NCI-H2227 treated with DMSO at 0.1 percent for 48 hours (cell line): ENCODE measurements around the gene SHCBP1.
"Not testable (repeated sequence)": the region's sequence is repeated elsewhere in the genome, so short reads cannot be mapped to it uniquely, and the experiment has no call there.

Experiments used
- DNase-seq: peaks from one replicate; lab custom pipeline; 2025; lab: John Stamatoyannopoulos, UW

Gene SHCBP1, protein sequence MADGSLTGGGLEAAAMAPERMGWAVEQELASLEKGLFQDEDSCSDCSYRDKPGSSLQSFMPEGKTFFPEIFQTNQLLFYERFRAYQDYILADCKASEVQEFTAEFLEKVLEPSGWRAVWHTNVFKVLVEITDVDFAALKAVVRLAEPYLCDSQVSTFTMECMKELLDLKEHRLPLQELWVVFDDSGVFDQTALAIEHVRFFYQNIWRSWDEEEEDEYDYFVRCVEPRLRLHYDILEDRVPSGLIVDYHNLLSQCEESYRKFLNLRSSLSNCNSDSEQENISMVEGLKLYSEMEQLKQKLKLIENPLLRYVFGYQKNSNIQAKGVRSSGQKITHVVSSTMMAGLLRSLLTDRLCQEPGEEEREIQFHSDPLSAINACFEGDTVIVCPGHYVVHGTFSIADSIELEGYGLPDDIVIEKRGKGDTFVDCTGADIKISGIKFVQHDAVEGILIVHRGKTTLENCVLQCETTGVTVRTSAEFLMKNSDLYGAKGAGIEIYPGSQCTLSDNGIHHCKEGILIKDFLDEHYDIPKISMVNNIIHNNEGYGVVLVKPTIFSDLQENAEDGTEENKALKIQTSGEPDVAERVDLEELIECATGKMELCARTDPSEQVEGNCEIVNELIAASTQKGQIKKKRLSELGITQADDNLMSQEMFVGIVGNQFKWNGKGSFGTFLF

DNA sequence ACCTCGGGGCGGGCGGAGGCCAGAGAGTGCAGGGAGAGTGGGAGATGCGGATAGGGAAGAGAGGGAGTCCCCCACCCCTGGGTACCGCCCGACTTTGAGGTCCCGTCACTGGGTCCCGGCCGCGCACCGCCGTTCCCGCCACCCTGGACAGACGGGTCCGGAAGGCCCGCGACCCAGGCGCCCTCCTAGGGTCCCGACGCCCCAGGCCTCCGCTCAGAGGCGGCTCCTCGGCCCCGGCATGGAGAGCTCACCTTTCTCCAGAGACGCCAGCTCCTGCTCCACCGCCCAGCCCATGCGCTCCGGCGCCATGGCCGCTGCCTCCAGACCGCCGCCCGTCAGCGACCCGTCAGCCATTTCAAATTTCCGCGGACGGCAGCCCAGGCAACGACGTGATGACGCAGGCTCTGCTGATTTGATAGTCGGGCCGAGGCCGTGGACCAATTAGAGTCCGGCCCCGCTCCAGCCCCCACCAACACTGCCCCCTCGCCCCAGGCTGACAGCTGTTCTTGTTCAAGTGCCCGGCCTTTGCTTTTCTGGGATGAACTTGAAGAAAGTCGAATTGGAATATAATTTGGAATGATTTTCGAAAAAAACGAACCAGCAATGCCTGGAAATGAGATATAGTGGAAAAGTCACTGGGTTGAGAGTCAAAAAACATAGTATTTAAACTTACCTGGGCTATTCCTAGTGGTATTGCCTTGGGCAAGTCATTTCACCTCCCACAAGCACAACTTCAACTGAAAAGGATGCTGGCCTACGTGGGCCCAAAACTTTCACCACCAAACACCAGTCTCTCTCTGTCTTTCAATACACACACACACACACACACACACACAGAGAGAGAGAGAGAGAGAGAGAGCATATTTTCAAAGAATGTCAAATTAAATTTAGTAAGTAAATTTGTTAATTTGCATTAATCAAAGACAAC, at the start of gene SHCBP1:
Gene SHCBP1, minus strand, starts transcription at position 374 of the 928 bp plus-strand sequence. Its CDS starts 20 bp downstream, at position 354.
- DNase-seq = peak; percentile 64

- DNase-seq = no peak
These were observed 40.9 kb upstream of the SHCBP1 start for GRCh38 chr16:46662123-46662522.

GRCh38 chr16:46658925-46659324, 37.7 kb upstream of the SHCBP1 start:
- no peak for DNase-seq

GRCh38 chr16:46651305-46651704, 30.1 kb upstream of the SHCBP1 start:
- DNase-seq = no peak

DNA sequence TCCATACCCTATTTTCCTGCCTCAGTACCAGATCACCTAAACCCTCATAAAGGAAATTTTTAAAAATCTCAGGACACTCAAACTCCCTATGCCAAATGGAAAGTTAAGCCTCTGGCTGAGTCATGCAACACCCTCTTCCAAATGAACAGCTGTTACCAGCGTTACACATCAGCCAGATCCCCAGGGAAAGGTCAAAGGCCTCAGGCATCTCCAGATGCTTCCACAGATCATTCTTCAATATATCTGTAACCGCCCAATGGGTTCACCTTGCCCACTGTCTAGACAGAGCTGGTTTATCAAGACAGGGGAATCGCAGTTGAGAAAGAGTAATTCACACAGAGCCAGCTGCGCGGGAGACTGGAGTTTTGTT, 29.1 kb upstream of the SHCBP1 start:
- DNase-seq = no peak

- no peak for DNase-seq
These were observed 28.5 kb upstream of the SHCBP1 start for GRCh38 chr16:46649588-46650253.

GRCh38 chr16:46648656-46649055, 27.5 kb upstream of the SHCBP1 start:
- no peak for DNase-seq

GRCh38 chr16:46638947-46639925, 18.1 kb upstream of the SHCBP1 start:
- DNase-seq = no peak

DNA sequence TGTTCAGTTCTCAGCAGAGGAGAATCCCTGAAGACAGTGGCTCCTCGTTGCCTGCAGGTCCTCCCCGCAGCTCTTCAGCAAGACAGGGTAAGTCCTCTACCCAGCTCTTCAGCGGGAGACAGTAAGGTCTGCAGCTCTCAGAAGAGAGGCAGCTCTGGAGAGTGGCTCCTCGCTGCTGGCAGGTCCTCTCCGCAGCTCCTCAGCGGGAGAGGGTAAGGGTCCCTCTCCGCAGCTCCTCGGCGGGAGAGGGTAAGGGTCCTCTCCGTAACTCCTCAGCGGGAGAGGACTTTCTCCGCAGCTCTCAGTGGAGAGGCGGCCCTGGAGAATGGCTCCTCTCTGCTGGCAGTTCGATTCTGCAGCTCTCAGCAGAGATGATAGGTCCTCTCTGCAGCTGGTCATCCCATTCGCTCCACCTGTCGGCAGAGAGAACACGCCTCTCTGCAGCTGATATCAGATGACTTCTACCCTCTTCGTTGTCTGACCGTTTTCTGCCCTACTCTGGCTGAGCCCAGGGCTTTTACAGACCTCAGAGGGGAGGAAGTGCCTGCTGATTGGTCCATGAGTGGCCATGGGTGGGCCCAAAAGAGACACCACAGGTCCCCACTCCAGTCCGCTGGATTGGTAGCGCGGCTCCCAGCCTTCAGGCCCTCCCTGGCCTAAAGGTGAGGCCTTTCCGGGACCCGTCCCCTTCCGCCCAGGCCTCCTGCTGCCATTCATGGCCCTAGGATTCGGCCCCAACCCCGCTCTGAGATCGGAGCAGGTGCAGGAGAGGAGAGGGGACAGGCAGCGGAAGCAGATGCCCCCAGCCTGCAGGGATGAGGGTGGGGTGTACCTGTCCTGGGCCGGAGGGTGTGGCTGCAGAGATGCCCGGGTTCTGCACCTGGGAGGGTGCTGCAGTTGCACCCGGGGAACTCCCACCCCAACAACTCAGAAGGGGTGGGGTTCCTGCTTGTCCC, 11.9 kb upstream of the SHCBP1 start:
- DNase-seq = peak; percentile 81

DNA sequence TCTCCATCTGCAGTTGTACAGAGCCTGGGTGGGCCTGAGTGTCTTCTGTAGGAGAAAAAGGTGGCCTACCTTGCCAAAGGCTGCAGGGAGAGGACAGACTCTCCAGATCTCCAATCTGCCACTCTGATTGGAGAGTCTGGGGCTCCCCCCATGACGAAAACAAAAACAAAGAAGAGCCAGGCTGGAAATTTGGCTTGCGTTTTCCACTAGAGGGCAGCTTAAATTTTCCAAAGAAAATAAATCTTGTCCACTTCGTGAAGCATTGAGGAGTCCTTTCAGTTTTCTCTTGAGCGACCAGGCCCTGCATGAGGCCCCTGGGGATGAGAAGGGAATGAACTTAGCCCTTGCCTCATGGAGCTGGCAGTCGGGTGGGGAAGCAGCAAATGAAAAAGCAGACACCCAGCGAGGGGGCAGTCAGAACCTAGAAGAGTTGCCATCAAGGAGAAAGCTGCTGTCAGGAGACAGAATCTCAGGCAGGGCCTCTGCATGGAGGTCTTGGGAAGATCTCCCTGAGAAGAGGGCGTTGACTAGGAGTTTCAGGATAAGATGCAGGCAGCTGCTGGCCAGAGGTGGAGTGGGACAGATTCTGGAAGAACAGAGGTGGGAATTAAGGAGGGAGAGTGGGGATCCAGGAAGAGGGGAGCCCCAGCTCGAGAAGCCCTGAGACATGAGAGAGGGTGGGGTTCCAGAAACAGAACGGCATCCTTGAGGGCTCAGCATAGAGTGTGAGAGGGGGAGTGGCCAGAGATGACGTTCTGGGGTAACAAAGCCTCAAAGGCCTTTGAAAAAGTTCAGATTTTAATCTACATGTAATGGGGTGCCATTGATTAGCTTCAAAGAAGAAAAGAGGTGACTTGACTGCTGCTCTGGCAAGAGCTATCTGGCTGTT, 8.4 kb upstream of the SHCBP1 start:
- peak; percentile 20 for DNase-seq

DNA sequence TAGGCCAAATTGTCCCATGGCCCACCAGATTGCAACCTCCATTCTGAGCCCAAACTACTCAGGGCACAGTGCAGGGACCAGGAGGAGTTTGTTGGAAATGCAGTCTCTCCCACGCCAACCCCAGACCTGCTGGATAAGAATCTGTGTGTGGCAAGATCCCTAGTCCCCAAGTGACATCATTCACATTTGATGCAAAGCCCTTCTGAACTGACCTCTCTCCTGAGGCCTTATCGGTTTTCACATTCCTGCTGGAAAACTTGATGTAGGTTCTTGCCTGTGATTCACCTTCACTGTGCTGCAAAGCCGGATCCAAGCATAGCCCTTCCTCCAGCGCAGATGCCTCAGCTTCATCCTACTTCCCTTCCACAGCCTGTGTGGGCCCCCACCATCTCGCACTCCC, 6.6 kb upstream of the SHCBP1 start:
- DNase-seq = no peak

DNA sequence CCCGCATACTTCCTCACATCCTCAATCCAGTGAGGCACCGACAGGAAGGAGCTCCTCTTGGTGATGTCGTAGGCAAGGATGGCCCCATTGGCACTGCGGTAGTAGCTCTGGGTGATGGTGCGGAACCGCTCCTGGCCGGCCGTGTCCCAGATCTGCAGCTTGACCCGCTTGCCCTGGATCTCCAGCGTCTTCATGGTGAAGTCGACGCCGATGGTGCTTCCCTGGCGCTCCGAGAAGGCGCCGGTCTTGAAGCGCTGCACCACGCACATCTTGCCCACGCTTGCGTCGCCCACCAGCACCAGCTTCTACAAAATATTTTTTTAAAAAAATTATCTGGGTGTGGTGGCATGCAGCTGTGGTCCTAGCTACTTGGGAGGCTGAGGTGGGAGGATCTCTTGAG, 5.5 kb upstream of the SHCBP1 start:
- not testable (repeated sequence) for DNase-seq

GRCh38 chr16:46624862-46625261, 3.7 kb upstream of the SHCBP1 start:
- DNase-seq = not testable (repeated sequence)

DNA sequence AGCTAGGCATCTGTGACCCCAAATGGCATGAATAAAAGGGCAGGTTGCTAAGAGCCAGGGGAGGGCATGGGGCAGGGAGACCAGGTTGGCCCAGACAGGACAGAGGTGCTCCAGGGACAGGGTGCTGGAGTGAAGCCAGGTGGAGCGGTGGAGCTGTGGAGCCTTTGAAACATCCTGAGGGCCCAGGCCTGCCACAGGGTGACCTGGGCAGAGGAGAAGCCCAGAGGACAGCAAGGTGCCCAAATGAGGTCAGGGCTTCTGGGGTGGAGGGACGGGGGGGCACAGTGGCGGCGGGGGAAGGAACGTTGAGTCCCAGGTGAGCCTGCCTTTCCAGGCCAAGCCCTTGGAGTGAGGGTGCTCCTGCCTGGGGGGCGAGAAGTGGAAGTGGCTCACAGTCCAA, 2.5 kb upstream of the SHCBP1 start:
- not testable (repeated sequence) for DNase-seq

GRCh38 chr16:46623246-46623645, 2.1 kb upstream of the SHCBP1 start:
- not testable (repeated sequence) for DNase-seq

DNA sequence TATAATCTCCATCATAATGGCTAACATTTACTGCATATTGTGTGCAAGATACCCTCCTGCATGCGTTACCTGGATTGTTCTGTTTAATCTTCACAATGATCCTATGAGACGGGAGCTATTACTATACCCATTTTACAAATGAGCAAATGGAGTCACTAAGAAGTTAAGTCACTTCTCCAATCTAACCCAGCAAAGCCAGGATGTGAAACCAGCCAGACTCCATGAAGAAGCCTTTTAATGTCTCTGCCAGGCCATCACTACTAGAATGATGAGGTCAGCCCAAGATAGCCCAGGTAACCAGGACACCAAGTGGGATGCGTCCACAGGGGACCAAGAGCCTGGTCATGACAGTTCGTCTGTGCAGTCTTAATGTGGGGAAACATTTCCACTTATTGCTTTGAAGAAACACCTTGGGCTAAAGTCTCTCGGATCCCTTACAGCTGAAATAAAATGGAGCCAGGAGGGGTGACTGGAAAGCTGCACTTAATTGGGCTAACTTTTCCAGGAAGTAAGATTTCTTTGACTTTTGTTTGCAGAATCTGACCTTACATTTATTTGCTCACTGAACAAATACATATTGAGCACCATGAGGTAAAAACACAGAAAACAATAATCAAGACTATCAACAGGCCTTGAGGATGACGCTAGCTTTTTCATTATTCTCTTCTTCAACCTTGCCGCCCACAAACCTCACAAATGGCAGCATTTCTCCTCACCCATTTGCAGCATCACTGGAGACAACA, 926 bp upstream of the SHCBP1 start:
- DNase-seq = no peak

- no peak for DNase-seq
These were observed 743 bp downstream of the SHCBP1 start for GRCh38 chr16:46620266-46621005.
